Liver (tissue), 3 donors: Measurements from ENCODE around the gene MLLT3.

ENCODE experiments used
- EGR1 ChIP-seq, 2 donors: IDR thresholded peaks; 2 replicates each; pipeline ENCODE4 v1.6.1; 2016 to 2018; ENCODE audit warnings: antibody characterized with exemption in 2 of 2, low read depth in 2 of 2
- FOXA1 ChIP-seq: IDR thresholded peaks from 2 replicates; pipeline ENCODE4 v1.6.1; 2016; ENCODE audit warnings: antibody characterized with exemption
- HNF4A ChIP-seq, 2 donors: conservative IDR thresholded peaks; 2 replicates each; pipeline ENCODE4 v1.6.1; 2016; ENCODE audit warnings: antibody characterized with exemption in 2 of 2, mild to moderate bottlenecking in 2 of 2
- HNF4G ChIP-seq: IDR thresholded peaks from 2 replicates; pipeline ENCODE4 v1.6.1; 2016; ENCODE audit warnings: antibody characterized with exemption
- JUND ChIP-seq, 2 donors: IDR thresholded peaks; 2 replicates each; pipeline ENCODE4 v1.6.1; 2016; ENCODE audit warnings: antibody characterized with exemption in 2 of 2
- RAD21 ChIP-seq, 2 donors: IDR thresholded peaks; 2 replicates each; pipeline ENCODE4 v1.6.1; 2016; ENCODE audit warnings: antibody characterized with exemption in 2 of 2, mild to moderate bottlenecking in 2 of 2
- REST ChIP-seq: IDR thresholded peaks from 2 replicates; pipeline ENCODE4 v1.6.1; 2016; ENCODE audit warnings: antibody characterized with exemption, mild to moderate bottlenecking
- SP1 ChIP-seq: IDR thresholded peaks from 2 replicates; pipeline ENCODE4 v1.6.1; 2018; ENCODE audit warnings: antibody characterized with exemption, mild to moderate bottlenecking
- TAF1 ChIP-seq: conservative IDR thresholded peaks from 2 replicates; pipeline ENCODE4 v1.6.1; 2016; ENCODE audit warnings: antibody characterized with exemption, mild to moderate bottlenecking
- TF ChIP-seq, protein P1 (sequence below): fragments of 150-350 bp; IDR thresholded peaks from 2 replicates; pipeline ENCODE4 v1.5.1; 2017; ENCODE audit warnings: improper control_type of control experiment, low read depth, low read length; ENCODE audit not compliant: missing input control
- TF ChIP-seq, protein P2 (sequence below): IDR thresholded peaks from 2 replicates; pipeline ENCODE4 v1.6.1; 2016; ENCODE audit warnings: antibody characterized with exemption
- donor health status: healthy.
- donor health status: healthy.

DNA sequence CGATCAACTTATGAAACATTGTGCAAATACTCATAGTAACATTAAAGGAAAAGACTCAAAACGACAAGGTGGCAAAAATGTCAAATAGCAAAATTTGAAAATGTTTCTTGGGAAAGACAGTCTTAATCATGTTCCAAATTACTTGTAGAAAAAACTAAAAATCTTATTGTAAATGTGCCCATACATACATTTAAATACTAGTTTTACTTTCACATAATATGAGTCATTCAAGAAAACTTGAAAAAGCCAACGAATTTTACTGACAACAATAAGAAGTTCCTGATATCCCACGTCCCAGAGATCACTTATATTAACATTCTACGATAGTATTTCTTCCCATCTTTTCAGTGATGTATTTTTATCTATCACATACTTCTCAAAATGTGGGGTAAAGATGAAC, 13.7 kb downstream of the MLLT3 start:
- TF ChIP-seq RAD21 (IDR thresholded peaks at IDR 0.05) (no peak), EGR1 (IDR thresholded peaks at IDR 0.05; ENCODE audit: low read depth in 2 of 2) (no peak), HNF4G (no peak), HNF4A (conservative IDR thresholded peaks at IDR 0.05) (no peak), REST (no peak), JUND (IDR thresholded peaks at IDR 0.05) (no peak), SP1 (no peak), FOXA1 (no peak), TAF1 (no peak)
- TF ChIP-seq, protein P1, sequence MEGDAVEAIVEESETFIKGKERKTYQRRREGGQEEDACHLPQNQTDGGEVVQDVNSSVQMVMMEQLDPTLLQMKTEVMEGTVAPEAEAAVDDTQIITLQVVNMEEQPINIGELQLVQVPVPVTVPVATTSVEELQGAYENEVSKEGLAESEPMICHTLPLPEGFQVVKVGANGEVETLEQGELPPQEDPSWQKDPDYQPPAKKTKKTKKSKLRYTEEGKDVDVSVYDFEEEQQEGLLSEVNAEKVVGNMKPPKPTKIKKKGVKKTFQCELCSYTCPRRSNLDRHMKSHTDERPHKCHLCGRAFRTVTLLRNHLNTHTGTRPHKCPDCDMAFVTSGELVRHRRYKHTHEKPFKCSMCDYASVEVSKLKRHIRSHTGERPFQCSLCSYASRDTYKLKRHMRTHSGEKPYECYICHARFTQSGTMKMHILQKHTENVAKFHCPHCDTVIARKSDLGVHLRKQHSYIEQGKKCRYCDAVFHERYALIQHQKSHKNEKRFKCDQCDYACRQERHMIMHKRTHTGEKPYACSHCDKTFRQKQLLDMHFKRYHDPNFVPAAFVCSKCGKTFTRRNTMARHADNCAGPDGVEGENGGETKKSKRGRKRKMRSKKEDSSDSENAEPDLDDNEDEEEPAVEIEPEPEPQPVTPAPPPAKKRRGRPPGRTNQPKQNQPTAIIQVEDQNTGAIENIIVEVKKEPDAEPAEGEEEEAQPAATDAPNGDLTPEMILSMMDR = no peak
- TF ChIP-seq, protein P2, sequence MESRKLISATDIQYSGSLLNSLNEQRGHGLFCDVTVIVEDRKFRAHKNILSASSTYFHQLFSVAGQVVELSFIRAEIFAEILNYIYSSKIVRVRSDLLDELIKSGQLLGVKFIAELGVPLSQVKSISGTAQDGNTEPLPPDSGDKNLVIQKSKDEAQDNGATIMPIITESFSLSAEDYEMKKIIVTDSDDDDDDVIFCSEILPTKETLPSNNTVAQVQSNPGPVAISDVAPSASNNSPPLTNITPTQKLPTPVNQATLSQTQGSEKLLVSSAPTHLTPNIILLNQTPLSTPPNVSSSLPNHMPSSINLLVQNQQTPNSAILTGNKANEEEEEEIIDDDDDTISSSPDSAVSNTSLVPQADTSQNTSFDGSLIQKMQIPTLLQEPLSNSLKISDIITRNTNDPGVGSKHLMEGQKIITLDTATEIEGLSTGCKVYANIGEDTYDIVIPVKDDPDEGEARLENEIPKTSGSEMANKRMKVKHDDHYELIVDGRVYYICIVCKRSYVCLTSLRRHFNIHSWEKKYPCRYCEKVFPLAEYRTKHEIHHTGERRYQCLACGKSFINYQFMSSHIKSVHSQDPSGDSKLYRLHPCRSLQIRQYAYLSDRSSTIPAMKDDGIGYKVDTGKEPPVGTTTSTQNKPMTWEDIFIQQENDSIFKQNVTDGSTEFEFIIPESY = no peak
